Omental fat pad (tissue), 4 donors: ENCODE measurements around the gene TECPR2. TPM values are rescaled to one million over a fixed set of nuclear protein-coding genes. Genes with fewer than 3 reads are reported as not detected.

ENCODE experiments used
- ATAC-seq: fragments of 150-250 bp; one replicate; pipeline ENCODE4 v1.9.1; 2016; ENCODE audit warnings: mild to moderate bottlenecking, moderate library complexity; ENCODE audit not compliant: low FRiP score
- DNase-seq: peaks from one replicate; pipeline ENCODE4 v3.0.0-alpha.2; 2019; ENCODE audit warnings: low spot score
- CTCF ChIP-seq, 3 donors: fragments of 450-650 bp; IDR thresholded peaks; one replicate each; pipeline ENCODE4 v1.5.1; 2016 to 2017; ENCODE audit warnings: antibody characterized with exemption in 3 of 3, mild to moderate bottlenecking in 3 of 3, moderate library complexity in 2 of 3
- total RNA-seq, 4 donors: library from RNA; depleted of rRNA; stranded (reverse); fragments of >200 nt; gene quantifications; one replicate each; pipeline ENCODE4 v1.1.0, GENCODE V29; 2016

Gene TECPR2
- total RNA-seq, 4 donors from 2014 or later: 12.7 to 46.0 (median 17.9) TPM

- DNase-seq (no peak), ATAC-seq (no peak)
- TF ChIP-seq CTCF (IDR thresholded peaks at IDR 0.05): no peak
These were observed 29.8 kb downstream of the TECPR2 start for GRCh38 chr14:102392506-102392905.

- no peak for DNase-seq
- ATAC-seq: no peak
- TF ChIP-seq CTCF (IDR thresholded peaks at IDR 0.05): no peak
These were observed 32.1 kb downstream of the TECPR2 start for GRCh38 chr14:102394717-102395375.

GRCh38 chr14:102396521-102396920 lies 33.8 kb downstream of the TECPR2 start:
- ATAC-seq (no peak), DNase-seq (no peak)
- TF ChIP-seq CTCF (IDR thresholded peaks at IDR 0.05): no peak

GRCh38 chr14:102403028-102403427 lies 40.3 kb downstream of the TECPR2 start:
- no peak for ATAC-seq
- no peak for TF ChIP-seq CTCF (IDR thresholded peaks at IDR 0.05)
- no peak for DNase-seq

- no peak for ATAC-seq
These were observed 44.5 kb downstream of the TECPR2 start for GRCh38 chr14:102407258-102407657.

GRCh38 chr14:102408724-102409123 lies 46.0 kb downstream of the TECPR2 start:
- TF ChIP-seq CTCF (IDR thresholded peaks at IDR 0.05): no peak
- no peak for DNase-seq
- ATAC-seq: no peak

More at GRCh38 chr14:102407258-102407657, 44.5 kb downstream of the TECPR2 start:
- TF ChIP-seq CTCF (IDR thresholded peaks at IDR 0.05): no peak
- DNase-seq: no peak

GRCh38 chr14:102415671-102416070 lies 52.9 kb downstream of the TECPR2 start:
- no peak for TF ChIP-seq CTCF (IDR thresholded peaks at IDR 0.05)
- DNase-seq (no peak), ATAC-seq (no peak)
